GM18519 (cell line): ENCODE measurements around the gene YPEL3.

ENCODE experiments used
- ATAC-seq: cut with Tn5 transposase; IDR thresholded peaks from one replicate; pipeline ENCODE4 v1.9.1; 2021; ENCODE audit warnings: mild to moderate bottlenecking, moderate library complexity; ENCODE audit not compliant: unreplicated experiment, low FRiP score

The YPEL3 gene

DNA sequence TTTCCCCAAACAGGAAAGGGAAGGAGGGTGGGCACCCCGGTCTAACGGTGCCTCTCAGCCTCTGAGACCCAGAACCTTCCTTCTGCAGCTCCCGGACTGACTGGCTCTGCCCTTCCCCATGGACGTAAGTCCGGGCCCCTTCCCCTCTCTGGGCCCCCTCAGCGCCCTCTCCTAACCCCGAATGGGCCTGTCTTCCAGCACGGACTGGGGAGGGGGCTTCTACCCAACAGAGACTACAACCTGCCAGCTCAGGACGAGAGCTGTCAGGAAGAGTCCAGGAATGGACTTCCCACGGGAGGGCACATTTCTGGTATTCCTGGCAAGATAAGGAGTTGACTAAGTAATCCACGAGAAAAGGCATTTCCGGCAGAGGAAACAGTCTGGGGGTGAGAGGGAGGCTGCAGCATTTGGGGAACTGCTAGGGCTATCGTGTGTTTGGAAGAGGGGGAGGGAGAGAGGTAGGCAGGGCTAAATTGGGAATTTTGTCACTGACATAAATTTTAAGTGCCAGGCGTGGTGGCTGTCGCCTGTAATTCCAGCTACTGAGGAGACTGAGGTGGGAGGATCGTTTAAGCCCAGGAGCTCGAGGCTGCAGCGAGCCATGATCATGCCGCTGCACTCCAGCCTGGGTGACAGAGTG lies 42.5 kb downstream of the YPEL3 start:
- no peak for ATAC-seq

DNA sequence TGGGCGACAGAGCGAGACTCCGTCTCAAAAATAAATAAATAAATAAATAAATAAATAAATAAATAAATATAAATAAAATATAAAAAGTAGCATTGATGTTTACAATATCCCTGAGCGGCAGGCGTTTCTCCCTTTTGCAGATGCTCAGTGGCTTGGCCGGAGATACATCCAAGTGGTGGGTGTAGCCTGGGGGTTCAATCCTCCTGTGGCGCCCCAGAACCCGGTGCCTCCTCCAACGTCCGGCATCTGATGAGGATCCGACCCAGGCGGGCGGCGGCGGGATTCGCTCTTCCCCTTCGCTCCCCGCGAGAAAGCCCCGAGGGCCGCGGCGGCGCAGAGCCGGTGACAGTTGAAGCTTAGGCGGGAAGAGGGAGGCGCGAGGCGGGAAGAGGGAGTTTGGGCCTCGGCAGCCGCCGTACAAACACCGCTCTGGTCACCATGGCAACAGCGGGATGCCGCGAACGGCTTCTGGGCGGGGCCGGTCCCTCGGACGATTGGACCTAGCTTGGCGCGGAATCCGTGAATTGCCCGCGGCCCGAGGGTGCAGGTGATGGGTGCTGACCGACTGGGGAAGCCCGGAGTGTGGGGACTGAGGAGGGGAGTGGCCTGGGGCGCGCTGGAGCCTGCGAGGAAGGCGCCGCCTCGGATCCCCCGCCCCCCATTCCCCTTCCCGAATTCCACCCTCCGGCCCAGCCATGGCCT lies 43.2 kb downstream of the YPEL3 start:
- ATAC-seq = no peak

DNA sequence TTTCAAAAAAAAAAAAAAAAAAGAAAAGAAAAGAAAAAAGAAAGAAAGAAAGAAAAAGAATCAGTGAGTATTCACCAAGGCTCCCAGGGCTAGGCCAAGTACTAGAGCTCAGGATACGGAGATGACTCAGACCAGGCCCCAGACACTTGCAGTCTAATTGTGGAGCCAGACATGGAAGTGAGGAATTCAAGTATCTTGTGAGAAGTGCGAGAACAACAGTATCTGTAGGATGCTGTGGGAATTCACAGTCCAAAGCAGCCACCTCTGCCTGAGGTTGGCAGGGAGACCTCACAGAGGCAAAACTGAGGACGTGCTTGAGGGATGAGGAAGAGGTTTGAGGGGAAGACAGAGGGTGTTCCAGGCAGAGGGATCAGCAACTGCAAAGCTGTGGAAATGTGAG lies 44.5 kb downstream of the YPEL3 start:
- ATAC-seq = no peak

DNA sequence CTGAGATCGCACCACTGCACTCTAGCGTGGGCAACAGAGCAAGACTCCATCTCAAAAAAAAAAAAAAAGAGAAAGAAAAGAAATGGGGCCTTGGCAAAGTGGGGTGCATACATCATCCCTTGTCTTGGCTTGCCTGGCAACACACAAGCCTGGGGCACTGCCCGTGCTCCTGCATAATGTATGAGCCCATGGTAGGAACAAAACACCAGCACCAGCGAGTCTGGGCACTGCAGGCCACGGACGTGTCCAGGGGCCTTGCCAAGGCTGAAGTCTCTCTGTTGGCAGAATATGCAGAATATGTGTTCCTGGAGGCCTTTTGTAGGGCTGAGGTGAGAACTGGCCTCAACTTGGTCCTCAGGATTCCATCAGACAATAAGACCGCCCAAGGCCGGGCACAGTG lies 46.1 kb downstream of the YPEL3 start:
- no peak for ATAC-seq

DNA sequence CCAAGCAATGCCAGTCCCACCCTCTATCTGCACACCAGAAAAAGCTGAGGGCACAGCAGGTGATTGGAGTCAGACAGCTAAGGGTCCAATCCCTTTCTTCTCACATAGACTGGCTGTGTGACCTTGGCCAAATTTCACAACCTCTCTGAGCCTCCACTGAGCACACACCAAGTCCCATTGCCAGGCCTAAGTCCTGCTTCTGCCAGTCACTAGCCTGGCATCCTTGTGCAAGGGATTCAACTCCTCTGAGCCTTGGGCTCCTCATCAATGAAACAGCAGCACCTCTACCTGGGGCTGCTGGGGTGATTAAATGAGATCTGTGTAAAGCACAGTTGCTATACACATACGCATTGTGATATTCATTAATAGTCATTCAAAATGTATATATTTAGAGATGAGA lies 49.4 kb downstream of the YPEL3 start:
- no peak for ATAC-seq

DNA sequence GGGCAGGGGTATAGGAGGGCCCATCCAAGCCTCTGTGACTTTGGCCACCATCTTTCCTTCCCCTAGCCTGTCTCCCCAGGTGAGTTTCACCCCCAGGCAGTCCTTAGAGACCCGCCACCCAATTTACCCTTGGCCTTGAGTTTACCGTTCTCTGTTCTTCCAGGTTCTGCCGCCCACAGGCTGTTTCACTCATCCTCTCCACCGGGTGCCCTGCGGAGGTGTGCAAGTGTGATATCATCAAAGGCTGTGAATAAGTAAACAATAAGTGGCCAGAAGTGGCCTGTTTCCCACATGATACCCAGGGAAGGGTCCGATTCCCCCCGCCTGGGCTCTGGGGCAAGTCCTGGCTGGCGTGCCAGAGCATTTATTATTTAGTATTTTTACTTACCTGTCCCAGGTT lies 49.8 kb downstream of the YPEL3 start:
- no peak for ATAC-seq
